ENCODE measurements around the gene GPX2. TPM values are rescaled to one million over a fixed set of nuclear protein-coding genes. Genes with fewer than 3 reads are reported as not detected.

Gene GPX2
- total RNA-seq, 1 donor from 2014 or later, result not detected

- no peak for TF ChIP-seq CTCF (IDR thresholded peaks at IDR 0.05; ENCODE audit: unreplicated experiment)
- H3K9me3 Mint-ChIP-seq (ENCODE audit: unreplicated experiment), result no peaks in the 10 kb centered on the region
- H3K27ac Mint-ChIP-seq (ENCODE audit: unreplicated experiment), result no peak within 1 kb of the TSS
- peak; percentile 50 for DNase-seq (ENCODE audit: low spot score)
- H3K4me3 Mint-ChIP-seq (ENCODE audit: unreplicated experiment), result peak within 1 kb of the TSS; percentile 89
- no peaks in the 10 kb centered on the region for H3K36me3 Mint-ChIP-seq (ENCODE audit: low read depth, unreplicated experiment)
- peaks cover 20% of the 10 kb centered on the region for H3K4me1 Mint-ChIP-seq (ENCODE audit: unreplicated experiment)
- H3K27me3 Mint-ChIP-seq (ENCODE audit: unreplicated experiment), result peaks cover 14% of the 10 kb centered on the region
Measured at GRCh38 chr14:64971943-64972791, 29.6 kb upstream of the GPX2 start, which contains the start of gene RAB15. RAB15 (minus strand) TSS chr14:64972336; CDS start chr14:64972076, 260 bp downstream.

- no peak overlapping the region for H3K27ac Mint-ChIP-seq (ENCODE audit: unreplicated experiment)
- peaks cover 15% of the 10 kb centered on the region for H3K27me3 Mint-ChIP-seq (ENCODE audit: unreplicated experiment)
- peak overlapping the region; percentile 88 for H3K4me3 Mint-ChIP-seq (ENCODE audit: unreplicated experiment)
- H3K4me1 Mint-ChIP-seq (ENCODE audit: unreplicated experiment), result peaks cover 16% of the 10 kb centered on the region
- no peaks in the 10 kb centered on the region for H3K36me3 Mint-ChIP-seq (ENCODE audit: low read depth, unreplicated experiment)
- no peaks in the 10 kb centered on the region for H3K9me3 Mint-ChIP-seq (ENCODE audit: unreplicated experiment)
- DNase-seq (ENCODE audit: low spot score), result no peak
- TF ChIP-seq CTCF (IDR thresholded peaks at IDR 0.05; ENCODE audit: unreplicated experiment), result no peak
Measured at GRCh38 chr14:64971491-64971942, 29.0 kb upstream of the GPX2 start.

GRCh38 chr14:64970776-64971477 lies 28.4 kb upstream of the GPX2 start:
- no peak for TF ChIP-seq CTCF (IDR thresholded peaks at IDR 0.05; ENCODE audit: unreplicated experiment)
- no peak for DNase-seq (ENCODE audit: low spot score)
- Mint-ChIP-seq H3K4me1 (ENCODE audit: unreplicated experiment) (peaks cover 16% of the 10 kb centered on the region), H3K27ac (ENCODE audit: unreplicated experiment) (no peak overlapping the region), H3K9me3 (ENCODE audit: unreplicated experiment) (no peaks in the 10 kb centered on the region), H3K36me3 (ENCODE audit: low read depth, unreplicated experiment) (no peaks in the 10 kb centered on the region), H3K27me3 (ENCODE audit: unreplicated experiment) (peaks cover 14% of the 10 kb centered on the region), H3K4me3 (ENCODE audit: unreplicated experiment) (peak overlapping the region; percentile 88)

GRCh38 chr14:64970041-64970440 lies 27.5 kb upstream of the GPX2 start:
- Mint-ChIP-seq H3K27ac (ENCODE audit: unreplicated experiment) (no peak overlapping the region), H3K36me3 (ENCODE audit: low read depth, unreplicated experiment) (no peaks in the 10 kb centered on the region), H3K9me3 (ENCODE audit: unreplicated experiment) (no peaks in the 10 kb centered on the region), H3K27me3 (ENCODE audit: unreplicated experiment) (peaks cover 14% of the 10 kb centered on the region), H3K4me1 (ENCODE audit: unreplicated experiment) (peaks cover 16% of the 10 kb centered on the region), H3K4me3 (ENCODE audit: unreplicated experiment) (peak overlapping the region; percentile 65)
- no peak for TF ChIP-seq CTCF (IDR thresholded peaks at IDR 0.05; ENCODE audit: unreplicated experiment)
- DNase-seq (ENCODE audit: low spot score), result no peak

Measured in endothelial cell (in vitro differentiated cells).